HepG2 (cell line): ENCODE data around the gene MLYCD. TPM values are rescaled to one million over a fixed set of nuclear protein-coding genes. Genes with fewer than 3 reads are reported as not detected.

Source experiments
- ARNTL ChIP-seq: sonication (generic); formaldehyde crosslinking; IDR thresholded peaks from 2 replicates; pipeline ENCODE4 v1.4.0; 2020; ENCODE audit warnings: mild to moderate bottlenecking, missing genetic modification reagents
- ETV6 ChIP-seq: sonication (generic); formaldehyde crosslinking; conservative IDR thresholded peaks from 2 replicates; pipeline ENCODE4 v1.4.0; 2020; ENCODE audit warnings: missing genetic modification reagents
- GATA4 ChIP-seq: sonication (generic); IDR thresholded peaks from 2 replicates; pipeline ENCODE4 v1.6.1; 2016; ENCODE audit warnings: antibody characterized with exemption, low read depth, borderline replicate concordance
- HDAC2 ChIP-seq: sonication (generic); formaldehyde crosslinking; IDR thresholded peaks from 2 replicates; pipeline ENCODE4 v1.4.0; 2020; ENCODE audit warnings: missing genetic modification reagents
- HNRNPUL1 ChIP-seq: fragments of 200-400 bp; formaldehyde crosslinking; IDR thresholded peaks from 2 replicates; pipeline ENCODE4 v1.6.1; 2017; ENCODE audit warnings: low read depth, mild to moderate bottlenecking, low read length, moderate library complexity
- HOXA5 ChIP-seq: sonication (generic); formaldehyde crosslinking; IDR thresholded peaks from 2 replicates; pipeline ENCODE4 v1.4.0; 2020; ENCODE audit warnings: missing genetic modification reagents
- KAT2B ChIP-seq: fragments of 150-350 bp; IDR thresholded peaks from 2 replicates; pipeline ENCODE4 v1.6.1; 2014; ENCODE audit warnings: low read depth, low read length, borderline replicate concordance
- NONO ChIP-seq, 2 experiments: fragments of 450-650 bp in 1 of 2; sonication (generic) in 1 of 2; formaldehyde crosslinking in 1 of 2; IDR thresholded peaks in 1 of 2; conservative IDR thresholded peaks in 1 of 2; 2 replicates each; pipeline versions ENCODE4 v1.6.1 to v1.8.0; 2017 to 2022; ENCODE audit warnings: mild to moderate bottlenecking in 1 of 2, missing genetic modification reagents in 1 of 2, moderate library complexity in 1 of 2
- PHF20 ChIP-seq: sonication (generic); formaldehyde crosslinking; IDR thresholded peaks from 2 replicates; pipeline ENCODE4 v1.5.0; 2020; ENCODE audit warnings: mild to moderate bottlenecking, missing genetic modification reagents
- PTBP1 ChIP-seq: fragments of 200-400 bp; formaldehyde crosslinking; IDR thresholded peaks from 2 replicates; pipeline ENCODE4 v1.6.1; 2018; ENCODE audit warnings: low read length, low read depth; ENCODE audit not compliant: poor library complexity, severe bottlenecking
- RCOR2 ChIP-seq: IDR thresholded peaks from 2 replicates; pipeline ENCODE4 v1.6.1; 2016; ENCODE audit warnings: missing biosample characterization, missing genetic modification reagents
- SMC3 ChIP-seq: IDR thresholded peaks from 2 replicates; pipeline ENCODE4 v1.6.1; 2011; ENCODE audit warnings: low read length, improper control_type of control experiment
- THRA ChIP-seq: sonication (generic); formaldehyde crosslinking; IDR thresholded peaks from 2 replicates; pipeline ENCODE4 v1.4.0; 2020; ENCODE audit warnings: missing genetic modification reagents, borderline replicate concordance
- TMF1 ChIP-seq: sonication (generic); formaldehyde crosslinking; IDR thresholded peaks from 2 replicates; pipeline ENCODE4 v1.8.1; 2022; ENCODE audit warnings: low read depth, missing genetic modification reagents
- ZC3H4 ChIP-seq: sonication (generic); formaldehyde crosslinking; IDR thresholded peaks from 2 replicates; pipeline ENCODE4 v1.4.0; 2020; ENCODE audit warnings: missing genetic modification reagents, borderline replicate concordance
- ZEB1 ChIP-seq: IDR thresholded peaks from 2 replicates; pipeline ENCODE4 v1.6.1; 2012; ENCODE audit warnings: mild to moderate bottlenecking, low read depth, inconsistent platforms; ENCODE audit not compliant: insufficient replicate concordance
- ZFP41 ChIP-seq: sonication (generic); formaldehyde crosslinking; IDR thresholded peaks from 2 replicates; pipeline ENCODE4 v1.4.0; 2020; ENCODE audit warnings: mild to moderate bottlenecking, missing genetic modification reagents, borderline replicate concordance
- ZNF160 ChIP-seq: sonication (generic); formaldehyde crosslinking; IDR thresholded peaks from 2 replicates; pipeline ENCODE4 v1.8.0; 2022; ENCODE audit warnings: mild to moderate bottlenecking, inconsistent platforms, missing genetic modification reagents
- ZNF234 ChIP-seq: sonication (generic); formaldehyde crosslinking; conservative IDR thresholded peaks from 2 replicates; pipeline ENCODE4 v1.5.1; 2020; ENCODE audit warnings: mild to moderate bottlenecking, missing genetic modification reagents
- ZNF253 ChIP-seq: sonication (generic); formaldehyde crosslinking; IDR thresholded peaks from 2 replicates; pipeline ENCODE4 v1.8.0; 2022; ENCODE audit warnings: mild to moderate bottlenecking, missing genetic modification reagents, borderline replicate concordance
- ZNF264 ChIP-seq: sonication (generic); formaldehyde crosslinking; IDR thresholded peaks from 2 replicates; pipeline ENCODE4 v1.4.0; 2020; ENCODE audit warnings: missing genetic modification reagents
- ZNF333 ChIP-seq: sonication (generic); formaldehyde crosslinking; IDR thresholded peaks from 2 replicates; pipeline ENCODE4 v1.4.0; 2020; ENCODE audit warnings: mild to moderate bottlenecking, missing genetic modification reagents, borderline replicate concordance
- ZNF383 ChIP-seq: sonication (generic); formaldehyde crosslinking; IDR thresholded peaks from 2 replicates; pipeline ENCODE4 v1.4.0; 2020; ENCODE audit warnings: missing genetic modification reagents, mild to moderate bottlenecking, borderline replicate concordance
- ZNF549 ChIP-seq: sonication (generic); formaldehyde crosslinking; IDR thresholded peaks from 2 replicates; pipeline ENCODE4 v1.5.0; 2020; ENCODE audit warnings: missing genetic modification reagents
- ZNF709 ChIP-seq: sonication (generic); formaldehyde crosslinking; IDR thresholded peaks from 2 replicates; pipeline ENCODE4 v1.5.0; 2020; ENCODE audit warnings: mild to moderate bottlenecking, missing genetic modification reagents
- ZNF766 ChIP-seq: sonication (generic); formaldehyde crosslinking; IDR thresholded peaks from 2 replicates; pipeline ENCODE4 v1.5.0; 2020; ENCODE audit warnings: missing genetic modification reagents, borderline replicate concordance
- polyA plus RNA-seq, 8 experiments: library from polyadenylated mRNA; depleted of rRNA in 3 of 8; stranded (reverse) in 7 of 8; unstranded in 1 of 8; fragments of >200 nt; fragmentation: Illumina TruSeq in 4 of 8; extraction: Trizol in 4 of 8; gene quantifications; 2 replicates each; pipeline versions ENCODE4 v1.2.1 to v1.2.3, GENCODE V29; 2011 to 2016; ENCODE audit warnings: low read depth in 4 of 8, missing spikeins in 1 of 8, mixed read lengths in 1 of 8; ENCODE audit not compliant: insufficient read depth in 1 of 8
- total RNA-seq, 5 experiments: library from RNA; depleted of rRNA; stranded (reverse); fragments of >200 nt; fragmentation: Illumina TruSeq; extraction: Trizol; gene quantifications; 2 replicates each; pipeline ENCODE4 v1.2.3, GENCODE V29; 2016; ENCODE audit warnings: low read depth in 1 of 5
- TF ChIP-seq, protein P1 (sequence below): fragments of 450-650 bp; IDR thresholded peaks from 2 replicates; pipeline ENCODE4 v1.6.1; 2017; ENCODE audit warnings: mild to moderate bottlenecking

The MLYCD gene
- total and polyA plus RNA-seq, 2 of the 13 experiments (the other 11 are each of a cell fraction or from before 2014, with no cell fraction given), result 1.8 to 4.0 TPM

GRCh38 chr16:83926726-83927397, 27.9 kb downstream of the MLYCD start (continued):
- peak; percentile 69 for TF ChIP-seq SMC3
- no peak for TF ChIP-seq ZFP41 (CRISPR knock-in tag)
- TF ChIP-seq ETV6 (CRISPR knock-in tag), result no peak
- TF ChIP-seq HNRNPUL1, result no peak
- TF ChIP-seq THRA (CRISPR knock-in tag), result no peak
- TF ChIP-seq, protein P1, sequence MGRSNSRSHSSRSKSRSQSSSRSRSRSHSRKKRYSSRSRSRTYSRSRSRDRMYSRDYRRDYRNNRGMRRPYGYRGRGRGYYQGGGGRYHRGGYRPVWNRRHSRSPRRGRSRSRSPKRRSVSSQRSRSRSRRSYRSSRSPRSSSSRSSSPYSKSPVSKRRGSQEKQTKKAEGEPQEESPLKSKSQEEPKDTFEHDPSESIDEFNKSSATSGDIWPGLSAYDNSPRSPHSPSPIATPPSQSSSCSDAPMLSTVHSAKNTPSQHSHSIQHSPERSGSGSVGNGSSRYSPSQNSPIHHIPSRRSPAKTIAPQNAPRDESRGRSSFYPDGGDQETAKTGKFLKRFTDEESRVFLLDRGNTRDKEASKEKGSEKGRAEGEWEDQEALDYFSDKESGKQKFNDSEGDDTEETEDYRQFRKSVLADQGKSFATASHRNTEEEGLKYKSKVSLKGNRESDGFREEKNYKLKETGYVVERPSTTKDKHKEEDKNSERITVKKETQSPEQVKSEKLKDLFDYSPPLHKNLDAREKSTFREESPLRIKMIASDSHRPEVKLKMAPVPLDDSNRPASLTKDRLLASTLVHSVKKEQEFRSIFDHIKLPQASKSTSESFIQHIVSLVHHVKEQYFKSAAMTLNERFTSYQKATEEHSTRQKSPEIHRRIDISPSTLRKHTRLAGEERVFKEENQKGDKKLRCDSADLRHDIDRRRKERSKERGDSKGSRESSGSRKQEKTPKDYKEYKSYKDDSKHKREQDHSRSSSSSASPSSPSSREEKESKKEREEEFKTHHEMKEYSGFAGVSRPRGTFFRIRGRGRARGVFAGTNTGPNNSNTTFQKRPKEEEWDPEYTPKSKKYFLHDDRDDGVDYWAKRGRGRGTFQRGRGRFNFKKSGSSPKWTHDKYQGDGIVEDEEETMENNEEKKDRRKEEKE, result no peak
- no peak for TF ChIP-seq ZNF333 (CRISPR knock-in tag)
- TF ChIP-seq PHF20 (CRISPR knock-in tag), result no peak
- no peak for TF ChIP-seq KAT2B
- no peak for TF ChIP-seq ZNF160 (CRISPR knock-in tag)
- TF ChIP-seq ZNF549 (CRISPR knock-in tag), result no peak
- no peak for TF ChIP-seq TMF1 (CRISPR knock-in tag)
- no peak for TF ChIP-seq ZC3H4 (CRISPR knock-in tag)
- peak; percentile 37; the same call in 1 of the 2 replicates for TF ChIP-seq ZNF709 (CRISPR knock-in tag)
- TF ChIP-seq ZNF766 (CRISPR knock-in tag), result peak; percentile 71; the same call in 1 of the 2 replicates
- 0 out of 2 replicates have a peak, but pooled peaks have one; percentile 51 for TF ChIP-seq HOXA5 (CRISPR knock-in tag)
- peak; percentile 42 for TF ChIP-seq PTBP1
- no peak for TF ChIP-seq NONO (IDR thresholded peaks at IDR 0.05)
- TF ChIP-seq NONO (CRISPR knock-in tag; conservative IDR thresholded peaks at IDR 0.05), result no peak
- no peak for TF ChIP-seq ZNF383 (CRISPR knock-in tag)
- peak; percentile 58; the same call in 1 of the 2 replicates for TF ChIP-seq HDAC2 (CRISPR knock-in tag)
- no peak for TF ChIP-seq ARNTL (CRISPR knock-in tag)
- TF ChIP-seq ZEB1, result peak; percentile 88
- TF ChIP-seq GATA4, result no peak
- TF ChIP-seq ZNF234 (CRISPR knock-in tag), result no peak
- TF ChIP-seq ZNF264 (CRISPR knock-in tag), result no peak
- TF ChIP-seq RCOR2 (CRISPR knock-in tag), result peak; percentile 53; the same call in 1 of the 2 replicates
- TF ChIP-seq ZNF253, result no peak
